HepG2 (cell line): Measurements from ENCODE around the gene RABGAP1L. TPM values are rescaled to one million over a fixed set of nuclear protein-coding genes. Genes with fewer than 3 reads are reported as not detected.
A peak's percentile ranks its signal among the peaks of the same experiment; 100 is the strongest.

ENCODE experiments used
- ELF4 ChIP-seq: sonication (generic); formaldehyde crosslinking; IDR thresholded peaks from 2 replicates; pipeline ENCODE4 v1.5.0; 2020; ENCODE audit warnings: missing genetic modification reagents, mild to moderate bottlenecking, moderate library complexity, borderline replicate concordance
- ESRRA ChIP-seq: sonication (generic); formaldehyde crosslinking; IDR thresholded peaks from 2 replicates; pipeline ENCODE4 v1.5.1; 2020; ENCODE audit warnings: mild to moderate bottlenecking, low read depth, missing genetic modification reagents
- FLYWCH1 ChIP-seq: sonication (generic); formaldehyde crosslinking; IDR thresholded peaks from 2 replicates; pipeline ENCODE4 v1.8.1; 2023; ENCODE audit warnings: mild to moderate bottlenecking, missing genetic modification reagents
- FOSL2 ChIP-seq: sonication (generic); formaldehyde crosslinking; IDR thresholded peaks from 2 replicates; pipeline ENCODE4 v1.4.0; 2020; ENCODE audit warnings: missing genetic modification reagents
- FOXC1 ChIP-seq: sonication (generic); formaldehyde crosslinking; IDR thresholded peaks from 2 replicates; pipeline ENCODE4 v1.8.0; 2022; ENCODE audit warnings: mild to moderate bottlenecking, missing genetic modification reagents, borderline replicate concordance
- HNRNPUL1 ChIP-seq: fragments of 200-400 bp; formaldehyde crosslinking; IDR thresholded peaks from 2 replicates; pipeline ENCODE4 v1.6.1; 2017; ENCODE audit warnings: low read depth, mild to moderate bottlenecking, low read length, moderate library complexity
- NAIF1 ChIP-seq: sonication (generic); formaldehyde crosslinking; IDR thresholded peaks from 2 replicates; pipeline ENCODE4 v1.5.0; 2020; ENCODE audit warnings: mild to moderate bottlenecking, missing genetic modification reagents, borderline replicate concordance
- RXRA ChIP-seq: sonication (generic); formaldehyde crosslinking; IDR thresholded peaks from 2 replicates; pipeline ENCODE4 v1.5.1; 2020; ENCODE audit warnings: missing genetic modification reagents
- SALL1 ChIP-seq: sonication (generic); formaldehyde crosslinking; IDR thresholded peaks from 2 replicates; pipeline ENCODE4 v1.8.0; 2022; ENCODE audit warnings: mild to moderate bottlenecking, missing genetic modification reagents
- SIN3A ChIP-seq: IDR thresholded peaks from 2 replicates; pipeline ENCODE4 v1.6.1; 2011; ENCODE audit warnings: low read depth, mild to moderate bottlenecking, control low read depth, low read length, borderline replicate concordance
- SNAI1 ChIP-seq: sonication (generic); formaldehyde crosslinking; IDR thresholded peaks from 2 replicates; pipeline ENCODE4 v1.5.0; 2020; ENCODE audit warnings: mild to moderate bottlenecking, missing genetic modification reagents, borderline replicate concordance
- SUZ12 ChIP-seq: fragments of 150-350 bp; IDR thresholded peaks from 2 replicates; pipeline ENCODE4 v1.6.1; 2014; ENCODE audit warnings: low read depth, low read length
- TBP ChIP-seq: sonication (generic); formaldehyde crosslinking; IDR thresholded peaks from 2 replicates; pipeline ENCODE4 v1.5.0; 2020; ENCODE audit warnings: missing genetic modification reagents
- ZBTB38 ChIP-seq: sonication (generic); formaldehyde crosslinking; IDR thresholded peaks from 2 replicates; pipeline ENCODE4 v1.5.1; 2020; ENCODE audit warnings: mild to moderate bottlenecking, missing genetic modification reagents
- ZFP62 ChIP-seq: sonication (generic); formaldehyde crosslinking; IDR thresholded peaks from 2 replicates; pipeline ENCODE4 v1.4.0; 2020; ENCODE audit warnings: missing genetic modification reagents
- ZGPAT ChIP-seq: IDR thresholded peaks from 2 replicates; pipeline ENCODE4 v1.6.1; 2016; ENCODE audit warnings: mild to moderate bottlenecking
- ZMYM2 ChIP-seq: sonication (generic); formaldehyde crosslinking; IDR thresholded peaks from 2 replicates; pipeline ENCODE4 v1.8.0; 2022; ENCODE audit warnings: mild to moderate bottlenecking, missing genetic modification reagents
- ZNF17 ChIP-seq: sonication (generic); formaldehyde crosslinking; IDR thresholded peaks from 2 replicates; pipeline ENCODE4 v1.5.0; 2020; ENCODE audit warnings: mild to moderate bottlenecking, missing genetic modification reagents
- ZNF230 ChIP-seq: sonication (generic); formaldehyde crosslinking; IDR thresholded peaks from 2 replicates; pipeline ENCODE4 v1.4.0; 2020; ENCODE audit warnings: mild to moderate bottlenecking, missing genetic modification reagents
- ZNF282 ChIP-seq: fragments of 450-650 bp; IDR thresholded peaks from 2 replicates; pipeline ENCODE4 v1.6.1; 2018; ENCODE audit not compliant: partially characterized antibody
- ZNF431 ChIP-seq: sonication (generic); formaldehyde crosslinking; IDR thresholded peaks from 2 replicates; pipeline ENCODE4 v1.9.0; 2022; ENCODE audit warnings: missing genetic modification reagents, low read depth, mild to moderate bottlenecking, borderline replicate concordance
- ZNF432 ChIP-seq: sonication (generic); formaldehyde crosslinking; IDR thresholded peaks from 2 replicates; pipeline ENCODE4 v1.5.0; 2020; ENCODE audit warnings: missing genetic modification reagents, mild to moderate bottlenecking, borderline replicate concordance
- ZNF503 ChIP-seq: sonication (generic); formaldehyde crosslinking; IDR thresholded peaks from 2 replicates; pipeline ENCODE4 v1.4.0; 2020; ENCODE audit warnings: missing genetic modification reagents
- ZNF672 ChIP-seq: sonication (generic); formaldehyde crosslinking; IDR thresholded peaks from 2 replicates; pipeline ENCODE4 v1.8.1; 2022; ENCODE audit warnings: missing genetic modification reagents
- ZNF740 ChIP-seq: sonication (generic); formaldehyde crosslinking; IDR thresholded peaks from 2 replicates; pipeline ENCODE4 v1.4.0; 2020; ENCODE audit warnings: missing genetic modification reagents
- ZNF790 ChIP-seq: sonication (generic); formaldehyde crosslinking; IDR thresholded peaks from 2 replicates; pipeline ENCODE4 v1.8.0; 2022; ENCODE audit warnings: missing genetic modification reagents, mild to moderate bottlenecking, borderline replicate concordance
- ZNF850 ChIP-seq: sonication (generic); formaldehyde crosslinking; conservative IDR thresholded peaks from 2 replicates; pipeline ENCODE4 v1.9.0; 2021; ENCODE audit warnings: mild to moderate bottlenecking, missing genetic modification reagents
- ZSCAN31 ChIP-seq: sonication (generic); formaldehyde crosslinking; IDR thresholded peaks from 2 replicates; pipeline ENCODE4 v1.5.0; 2020; ENCODE audit warnings: low read depth, mild to moderate bottlenecking, missing genetic modification reagents
- polyA plus RNA-seq, 8 experiments: library from polyadenylated mRNA; depleted of rRNA in 3 of 8; stranded (reverse) in 7 of 8; unstranded in 1 of 8; fragments of >200 nt; fragmentation: Illumina TruSeq in 4 of 8; extraction: Trizol in 4 of 8; gene quantifications; 2 replicates each; pipeline versions ENCODE4 v1.2.1 to v1.2.3, GENCODE V29; 2011 to 2016; ENCODE audit warnings: low read depth in 4 of 8, missing spikeins in 1 of 8, mixed read lengths in 1 of 8; ENCODE audit not compliant: insufficient read depth in 1 of 8
- total RNA-seq, 5 experiments: library from RNA; depleted of rRNA; stranded (reverse); fragments of >200 nt; fragmentation: Illumina TruSeq; extraction: Trizol; gene quantifications; 2 replicates each; pipeline ENCODE4 v1.2.3, GENCODE V29; 2016; ENCODE audit warnings: low read depth in 1 of 5

The RABGAP1L gene
- total and polyA plus RNA-seq, 2 of the 13 experiments (the other 11 are each of a cell fraction or from before 2014, with no cell fraction given), result 7.9 to 22.6 TPM

GRCh38 chr1:175023043-175023921 lies 864.0 kb downstream of the RABGAP1L start, which contains the start of gene MRPS14 (continued):
- TF ChIP-seq ZNF503 (CRISPR knock-in tag) (peak; percentile 62; the same call in 1 of the 2 replicates), SNAI1 (no peak), ZMYM2 (CRISPR knock-in tag) (no peak), ZGPAT (CRISPR knock-in tag) (peak; percentile 86), ZNF282 (no peak), ZNF431 (CRISPR knock-in tag) (peak; percentile 64; the same call in 1 of the 2 replicates), SUZ12 (no peak), ZNF740 (CRISPR knock-in tag) (no peak), RXRA (CRISPR knock-in tag) (peak; percentile 68; the same call in 1 of the 2 replicates), ZNF672 (CRISPR knock-in tag) (no peak), FOSL2 (CRISPR knock-in tag) (peak; percentile 56; the same call in 1 of the 2 replicates), ELF4 (CRISPR knock-in tag) (peak; percentile 73; the same call in 1 of the 2 replicates), ZNF850 (CRISPR knock-in tag) (no peak), ZBTB38 (CRISPR knock-in tag) (peak; percentile 53; the same call in 1 of the 2 replicates), ZNF432 (CRISPR knock-in tag) (no peak), HNRNPUL1 (no peak), ZNF230 (CRISPR knock-in tag) (no peak), ZSCAN31 (CRISPR knock-in tag) (peak; percentile 67), ZFP62 (CRISPR knock-in tag) (no peak), NAIF1 (peak; percentile 40), ZNF790 (CRISPR knock-in tag) (no peak; the same call in 1 of the 2 replicates), SALL1 (peak; percentile 79), FLYWCH1 (CRISPR knock-in tag) (no peak), TBP (no peak), ESRRA (CRISPR knock-in tag) (peak; percentile 28), FOXC1 (peak; percentile 26; the same call in 1 of the 2 replicates), SIN3A (peak; percentile 94; the same call in 1 of the 2 replicates), ZNF17 (CRISPR knock-in tag) (no peak)
